GM21423 (cell line): ENCODE measurements around the gene KAZN.

Experiments
- ATAC-seq: cut with Tn5 transposase; IDR thresholded peaks from one replicate; pipeline ENCODE4 v1.9.1; 2021; ENCODE audit warnings: mild to moderate bottlenecking, moderate library complexity; ENCODE audit not compliant: unreplicated experiment

KAZN gene

GRCh38 chr1:15064217-15064929 lies 465.9 kb downstream of the KAZN start:
- ATAC-seq: no peak

- ATAC-seq: no peak
Observed at GRCh38 chr1:15065291-15065690, 466.8 kb downstream of the KAZN start.

- ATAC-seq: no peak
Observed at GRCh38 chr1:15065736-15066135, 467.3 kb downstream of the KAZN start.

GRCh38 chr1:15066191-15066590 lies 467.7 kb downstream of the KAZN start:
- ATAC-seq: no peak

GRCh38 chr1:15067148-15067547 lies 468.7 kb downstream of the KAZN start:
- no peak for ATAC-seq

- ATAC-seq: no peak
Observed at GRCh38 chr1:15068152-15068551, 469.7 kb downstream of the KAZN start.

- ATAC-seq: no peak
Observed at GRCh38 chr1:15068997-15069396, 470.5 kb downstream of the KAZN start.

GRCh38 chr1:15070145-15070748 lies 471.8 kb downstream of the KAZN start:
- ATAC-seq: no peak

- ATAC-seq: no peak
Observed at GRCh38 chr1:15071936-15072335, 473.5 kb downstream of the KAZN start.

- ATAC-seq: no peak
Observed at GRCh38 chr1:15073799-15074308, 475.4 kb downstream of the KAZN start.

GRCh38 chr1:15075175-15075574 lies 476.7 kb downstream of the KAZN start:
- no peak for ATAC-seq

GRCh38 chr1:15075817-15076216 lies 477.3 kb downstream of the KAZN start:
- ATAC-seq: no peak

GRCh38 chr1:15076807-15077206 lies 478.3 kb downstream of the KAZN start:
- ATAC-seq: no peak

- ATAC-seq: no peak
Observed at GRCh38 chr1:15077384-15077783, 478.9 kb downstream of the KAZN start.

GRCh38 chr1:15080328-15081007 lies 482.0 kb downstream of the KAZN start:
- no peak for ATAC-seq

- ATAC-seq: no peak
Observed at GRCh38 chr1:15081102-15081501, 482.6 kb downstream of the KAZN start.

- ATAC-seq: no peak
Observed at GRCh38 chr1:15083578-15083977, 485.1 kb downstream of the KAZN start.

GRCh38 chr1:15088281-15088971 lies 489.9 kb downstream of the KAZN start:
- ATAC-seq: no peak

- no peak for ATAC-seq
Observed at GRCh38 chr1:15089258-15089992, 490.9 kb downstream of the KAZN start.

GRCh38 chr1:15090373-15090772 lies 491.9 kb downstream of the KAZN start:
- ATAC-seq: no peak

GRCh38 chr1:15094056-15094455 lies 495.6 kb downstream of the KAZN start:
- no peak for ATAC-seq
